T47D (cell line): ENCODE data around the gene CASD1.

ENCODE experiments used
- DNase-seq, 2 experiments: peaks; one replicate each; pipeline versions ENCODE4 v3.0.0 to v3.0.0-alpha.2; 2011 to 2012; ENCODE audit warnings: low read depth in 1 of 2, low spot score in 1 of 2
- JUND ChIP-seq: IDR thresholded peaks from 2 replicates; pipeline ENCODE4 v1.6.1; 2012; ENCODE audit warnings: low read depth
- in situ Hi-C: cut with HindIII; loops from 2 replicates; pipeline ENCODE4 v1.10.0; 2016; ENCODE audit warnings: low sequenced_read_pairs, low pct_unique_long_range_greater_than_20kb

CASD1 gene

DNA sequence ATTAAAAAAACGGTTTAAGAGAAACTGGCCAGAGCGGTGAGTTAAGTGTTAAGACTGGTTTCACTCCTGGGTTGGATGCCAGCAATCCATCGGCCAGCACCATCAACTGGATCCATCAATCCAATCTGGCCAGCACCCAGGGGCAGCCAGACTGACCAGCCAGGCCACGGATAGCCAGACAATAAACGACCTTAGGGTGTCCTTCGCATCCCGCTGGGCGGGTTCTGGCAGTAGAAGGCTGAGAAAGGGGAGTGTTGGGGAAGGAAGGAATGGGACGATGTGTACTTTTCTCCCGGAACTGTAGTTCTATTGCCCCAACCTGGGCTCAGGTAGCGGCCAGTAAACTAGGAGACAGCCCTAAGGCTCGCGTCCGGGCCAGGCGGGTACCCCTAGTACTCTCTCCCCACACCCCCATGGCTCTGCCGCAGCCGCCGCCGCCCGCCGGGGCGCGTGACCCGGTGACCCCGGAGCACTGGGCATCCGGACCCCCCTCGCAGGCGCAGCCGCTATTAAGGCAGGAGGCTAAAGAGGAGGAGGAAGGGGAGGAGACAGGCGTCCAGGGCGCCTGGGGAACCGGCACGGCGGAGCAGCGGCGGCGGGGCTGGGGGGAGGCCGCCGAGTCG, at the start of gene CASD1:
Gene CASD1 (plus strand): TSS at position 546 of the 623 bp plus-strand sequence. CDS start 276 bp downstream, outside the sequence.
- in situ Hi-C loops, result no loop called here
- no peak for TF ChIP-seq JUND
- DNase-seq, result peak; percentile 58 to 74

DNA sequence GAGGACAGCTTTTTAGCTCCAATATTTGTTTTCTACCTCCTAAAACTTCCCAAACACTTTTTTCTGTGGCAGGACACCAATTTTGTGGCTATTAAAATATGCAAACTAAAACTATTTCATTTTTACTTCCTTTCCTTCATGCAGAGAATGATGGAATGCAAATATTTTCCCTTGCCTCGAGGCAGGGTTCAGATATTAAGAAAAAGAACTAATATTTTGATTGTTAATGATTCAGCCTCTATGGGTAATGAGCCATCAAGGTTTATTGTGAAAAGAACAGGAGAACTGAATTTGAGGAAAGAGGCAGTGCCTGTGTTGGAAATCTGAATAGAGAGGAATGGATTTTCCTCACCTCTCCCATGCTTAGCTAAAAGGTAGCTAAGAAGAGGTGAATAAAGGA, 43.1 kb upstream of the CASD1 start:
- no peak for TF ChIP-seq JUND
- in situ Hi-C loops, result no loop called here
- DNase-seq, result no peak

DNA sequence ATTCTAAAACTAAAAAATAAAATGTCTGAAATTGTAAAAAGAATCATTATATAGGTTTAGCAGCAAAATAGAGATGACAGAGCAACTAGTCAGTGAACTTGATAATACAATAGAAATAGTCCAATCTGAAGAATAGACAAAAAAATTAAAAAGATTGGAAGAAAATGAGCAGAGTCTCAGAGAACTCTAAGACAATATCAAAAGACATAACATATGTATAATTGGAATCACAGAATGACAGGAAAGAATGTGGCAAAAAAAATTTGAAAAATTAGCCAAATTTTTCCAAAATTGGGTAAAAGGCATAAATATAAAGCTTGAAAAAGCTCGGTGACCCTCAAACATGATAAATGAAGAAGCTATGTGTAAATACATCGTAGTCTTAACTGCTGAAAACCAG, 38.0 kb upstream of the CASD1 start:
- no peak for TF ChIP-seq JUND
- in situ Hi-C loops, result no loop called here
- no peak for DNase-seq

DNA sequence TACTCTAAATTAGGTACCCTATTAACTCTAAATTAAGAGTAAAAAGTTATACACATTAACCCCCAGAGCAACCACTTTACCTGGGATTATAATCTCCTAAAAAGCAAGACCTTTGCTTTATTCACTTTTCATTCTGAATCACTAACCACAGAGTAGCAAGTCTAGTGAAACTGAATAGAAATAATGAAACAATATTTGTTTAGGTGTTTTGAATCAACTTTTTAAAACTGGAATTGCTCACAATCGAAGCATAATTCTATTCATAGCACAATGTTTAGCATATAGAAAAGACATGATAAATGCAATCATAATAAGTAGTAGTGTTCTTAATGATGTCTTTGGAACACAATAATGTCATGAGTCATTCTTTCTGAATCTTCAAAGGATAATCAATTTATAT, 37.0 kb upstream of the CASD1 start:
- no peak for DNase-seq
- TF ChIP-seq JUND, result no peak
- in situ Hi-C loops, result no loop called here

DNA sequence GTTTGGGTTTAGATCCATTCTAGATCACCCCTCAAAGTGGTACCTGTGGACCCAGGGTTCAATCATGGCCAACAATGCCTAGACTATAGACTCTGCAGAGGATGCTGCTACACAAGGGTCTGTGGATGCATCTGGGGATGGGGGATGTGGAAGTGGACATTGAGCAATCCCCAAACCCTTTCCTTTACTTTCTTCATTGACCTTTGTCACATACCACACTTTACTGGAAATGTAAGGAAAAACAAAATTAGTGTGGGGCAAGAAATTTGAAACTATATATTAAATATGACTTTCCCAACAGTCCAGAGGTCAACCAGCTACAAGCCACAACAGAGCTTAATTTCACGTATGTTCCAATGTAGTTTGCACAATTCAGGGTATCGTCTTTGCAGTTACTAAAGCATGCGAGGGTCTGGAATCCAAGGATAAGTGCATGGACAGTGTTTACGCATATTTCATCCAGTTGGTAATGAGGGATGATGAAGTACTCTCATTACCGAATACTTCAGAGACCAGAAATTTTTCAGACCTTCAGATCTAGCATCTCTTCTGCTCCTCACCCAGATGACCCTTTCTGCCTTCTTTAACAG, 33.3 kb upstream of the CASD1 start:
- DNase-seq, result no peak
- TF ChIP-seq JUND, result no peak
- in situ Hi-C loops, result no loop called here

DNA sequence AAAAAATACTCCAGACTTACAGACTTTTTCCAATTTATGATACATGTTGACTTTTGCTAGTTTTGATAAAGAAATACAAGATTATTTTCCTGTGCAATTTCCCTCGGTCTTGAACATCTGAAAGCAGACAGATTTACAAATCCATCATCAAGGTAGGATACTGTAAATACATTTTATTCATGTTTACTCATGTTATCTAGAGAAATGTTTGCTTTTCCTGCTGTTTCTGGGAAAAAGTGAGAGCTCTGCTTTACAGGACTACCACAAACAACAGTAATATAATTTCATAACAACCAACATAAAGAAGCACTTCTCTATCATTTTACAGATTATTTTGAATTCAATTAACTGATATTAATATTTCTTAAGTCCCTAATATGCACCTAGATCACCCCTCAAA, 31.7 kb upstream of the CASD1 start:
- DNase-seq, result no peak
- TF ChIP-seq JUND, result no peak
- in situ Hi-C loops, result no loop called here

DNA sequence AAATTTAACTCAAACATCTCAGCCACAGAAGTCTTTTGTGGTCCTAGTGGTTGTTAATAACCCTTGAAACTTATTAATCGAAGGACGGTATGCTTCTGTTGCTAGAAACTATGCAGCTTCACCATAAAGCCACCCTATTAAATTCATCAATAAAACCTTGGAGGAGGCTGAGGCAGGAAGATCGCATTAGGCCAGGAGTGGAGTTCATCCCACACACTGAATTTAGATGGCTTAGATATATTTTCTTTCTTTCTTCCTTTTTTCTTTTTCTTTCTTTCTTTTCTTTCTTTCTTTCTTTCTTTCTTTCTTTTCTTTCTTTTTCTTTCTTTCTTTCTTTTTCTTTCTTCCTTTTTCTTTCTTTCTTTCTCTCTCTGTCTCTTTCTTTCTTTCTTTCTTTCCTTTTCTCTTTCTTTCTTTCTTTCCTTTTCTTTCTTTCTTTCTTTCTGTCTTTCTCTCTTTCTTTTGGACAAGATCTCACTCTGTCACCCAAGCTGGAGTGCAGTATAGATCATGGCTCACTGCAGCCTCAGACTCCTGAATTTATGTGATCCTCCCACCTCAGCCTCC, 30.9 kb upstream of the CASD1 start:
- DNase-seq, result no peak
- in situ Hi-C loops, result no loop called here
- TF ChIP-seq JUND, result no peak

DNA sequence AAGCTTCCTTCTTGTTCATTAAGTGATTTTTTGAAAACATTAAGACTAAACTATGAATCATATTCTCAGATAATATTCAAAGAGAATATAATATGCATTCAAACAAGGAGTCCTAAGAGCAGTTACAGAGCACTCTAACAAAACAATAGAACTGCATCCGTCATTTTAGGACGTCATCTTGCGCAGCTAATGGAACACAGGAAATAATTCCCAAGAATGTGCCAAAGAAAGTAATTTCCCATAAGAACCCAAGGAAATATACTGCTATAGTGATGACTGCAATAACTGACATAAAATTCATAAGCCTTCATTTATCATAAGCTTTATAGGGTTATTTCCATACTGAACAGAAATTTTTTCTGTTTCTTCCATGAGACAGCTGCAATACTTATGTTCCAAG, 28.3 kb upstream of the CASD1 start:
- DNase-seq, result no peak
- in situ Hi-C loops, result no loop called here
- TF ChIP-seq JUND, result no peak

DNA sequence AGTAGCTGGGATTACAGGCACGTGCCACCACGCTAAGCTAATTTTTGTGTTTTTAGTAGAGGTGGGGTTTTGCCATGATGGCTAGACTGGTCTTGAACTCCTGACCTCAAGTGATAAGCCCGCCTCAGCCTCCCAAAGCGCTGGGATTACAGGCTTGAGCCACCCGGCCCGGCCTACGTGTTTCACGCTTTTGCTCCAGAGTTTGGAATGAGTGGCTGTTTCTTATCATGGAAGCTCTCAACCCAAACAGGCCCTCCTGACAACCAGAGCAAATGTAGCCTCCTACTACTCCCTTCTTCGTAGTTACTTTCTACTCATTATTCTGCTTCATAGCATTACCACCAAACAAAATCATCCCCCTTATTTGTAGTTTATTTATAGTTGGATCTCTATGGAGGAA, 26.8 kb upstream of the CASD1 start:
- in situ Hi-C loops, result no loop called here
- TF ChIP-seq JUND, result no peak
- DNase-seq, result no peak

DNA sequence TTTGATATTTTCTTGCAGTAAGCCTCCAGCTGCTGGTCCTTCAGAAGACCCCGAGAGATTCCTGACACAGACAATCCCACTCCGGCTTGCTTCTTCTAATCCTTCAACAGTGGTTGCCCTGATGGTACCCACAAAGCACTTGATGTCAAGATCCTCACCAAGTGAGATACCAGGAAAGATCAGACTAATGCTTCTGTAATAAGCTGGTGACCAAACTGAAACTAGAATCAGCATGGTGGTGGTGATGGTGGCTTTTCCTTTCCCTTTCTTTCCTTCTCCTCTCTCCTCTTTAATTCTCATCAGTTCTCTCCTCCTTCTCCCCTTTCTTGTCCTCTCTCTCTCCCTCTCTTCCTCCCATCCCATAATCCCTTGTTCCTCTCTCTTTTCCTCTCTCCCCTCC, 25.8 kb upstream of the CASD1 start:
- no peak for TF ChIP-seq JUND
- no peak for DNase-seq
- in situ Hi-C loops, result no loop called here

DNA sequence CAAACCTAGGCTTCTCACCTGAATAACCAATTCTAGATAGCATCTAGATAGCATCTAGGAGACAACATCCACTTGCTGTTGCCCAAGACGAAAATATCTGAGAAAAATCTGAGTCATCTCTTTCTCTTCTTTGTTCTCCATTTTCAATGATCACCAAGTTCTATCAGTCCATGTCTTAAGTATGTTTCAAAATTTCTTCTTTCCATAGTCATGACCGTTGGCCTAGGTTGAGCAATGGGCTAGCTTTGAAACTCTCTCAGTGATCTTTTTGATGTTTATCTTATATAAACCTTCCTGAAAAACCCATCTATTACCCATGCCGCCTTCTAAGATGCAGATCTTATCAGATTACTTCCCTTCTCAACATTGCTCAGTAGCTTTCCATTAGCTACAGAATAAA, 23.4 kb upstream of the CASD1 start:
- in situ Hi-C loops, result no loop called here
- no peak for DNase-seq

DNA sequence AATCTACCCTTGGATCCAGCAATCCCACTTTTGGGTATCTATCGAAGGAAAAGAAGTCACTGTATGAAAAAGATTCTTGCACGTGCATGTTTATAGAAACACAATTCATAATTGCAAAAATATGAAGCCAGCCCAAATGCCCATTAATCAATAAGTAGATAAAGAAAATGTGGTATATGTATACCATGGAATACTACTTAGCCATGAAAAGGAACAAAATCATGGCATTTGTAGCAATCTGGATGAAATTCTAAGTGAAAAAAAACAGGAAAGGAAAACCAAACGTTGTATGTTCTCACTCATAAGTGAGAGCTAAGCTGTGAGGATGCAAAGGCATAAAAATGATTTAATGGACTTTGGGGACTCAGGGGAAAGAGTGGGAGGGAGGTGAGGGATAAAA, 18.2 kb upstream of the CASD1 start:
- in situ Hi-C loops, result no loop called here
- no peak for TF ChIP-seq JUND
- no peak for DNase-seq

More for the DNA sequence above, 23.4 kb upstream of the CASD1 start:
- no peak for TF ChIP-seq JUND

DNA sequence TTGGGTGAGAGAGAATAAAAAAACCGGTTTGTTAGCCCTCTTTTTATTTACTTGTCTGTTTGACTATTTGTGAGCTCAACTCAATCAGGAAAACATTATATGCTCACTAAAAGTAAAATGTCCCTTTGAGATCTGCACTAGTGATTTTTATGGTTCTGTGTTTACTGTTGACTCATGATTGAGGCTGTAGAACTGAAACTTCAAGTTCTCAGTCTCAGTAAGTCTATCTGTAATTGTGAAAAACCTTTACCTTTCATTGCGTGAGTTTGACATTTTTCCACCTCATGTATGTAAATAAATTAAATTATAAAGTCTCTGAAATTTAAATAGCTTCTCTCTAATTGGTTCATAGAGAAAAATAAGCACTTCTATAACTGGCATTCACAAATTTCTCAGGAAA, 17.0 kb upstream of the CASD1 start:
- in situ Hi-C loops, result no loop called here
- TF ChIP-seq JUND, result no peak
- peak in 1 of 2 experiments; percentile 10 for DNase-seq
